GM12865 (cell line): ENCODE data around the gene NALF2.

ENCODE experiments used
- DNase-seq: peaks from one replicate; pipeline ENCODE4 v3.0.0; 2010; ENCODE audit warnings: low read depth
- H3K4me3 ChIP-seq: 2 replicates; pipeline ENCODE4 v1.5.1; 2011; ENCODE audit warnings: mild to moderate bottlenecking, low read depth, low read length, control low read depth
- CTCF ChIP-seq: IDR thresholded peaks from 2 replicates; pipeline ENCODE4 v1.5.1; 2011; ENCODE audit warnings: low read length, control low read depth, low read depth, inconsistent platforms; ENCODE audit not compliant: insufficient read depth; ENCODE audit errors: missing control alignments

The NALF2 gene

GRCh38 chrX:69543572-69543971, 39.4 kb downstream of the NALF2 start:
- no peak for DNase-seq
- no peak for TF ChIP-seq CTCF
- H3K4me3 ChIP-seq = no peak overlapping the region

- H3K4me3 ChIP-seq = no peak overlapping the region
- TF ChIP-seq CTCF = no peak
- no peak for DNase-seq
Observed at GRCh38 chrX:69546417-69546816, 42.3 kb downstream of the NALF2 start.

GRCh38 chrX:69546978-69547377, 42.9 kb downstream of the NALF2 start:
- no peak overlapping the region for H3K4me3 ChIP-seq
- TF ChIP-seq CTCF = no peak
- no peak for DNase-seq

- TF ChIP-seq CTCF = no peak
- H3K4me3 ChIP-seq = no peak overlapping the region
- DNase-seq = no peak
Observed at GRCh38 chrX:69551421-69552009, 47.4 kb downstream of the NALF2 start.

- no peak overlapping the region for H3K4me3 ChIP-seq
- TF ChIP-seq CTCF = no peak
- DNase-seq = no peak
Observed at GRCh38 chrX:69552512-69552911, 48.4 kb downstream of the NALF2 start.
